GM12878 (cell line): Measurements from ENCODE around the gene CTR9. TPM values are rescaled to one million over a fixed set of nuclear protein-coding genes. Genes with fewer than 3 reads are reported as not detected.
A peak's percentile ranks its signal among the peaks of the same experiment; 100 is the strongest.

Source experiments
- ATAC-seq: fragments of 200-7000 bp; cut with Tn5 transposase; 3 replicates; pipeline ENCODE4 v1.9.1; 2020; ENCODE audit warnings: mild to moderate bottlenecking, moderate library complexity
- BruUV-seq: library from RNA; stranded (reverse); fragments of 400-500 nt; replicated peaks from 2 replicates; lab custom pipeline; 2021; lab: Mats Ljungman, UMichigan
- CTCF ChIA-PET: fragments of 300-600 bp; sonication (Branson Sonifier 250); formaldehyde crosslinking; extraction: SDS; loops from one replicate; lab custom pipeline; 2021; ENCODE audit warnings: inconsistent platforms; lab: Yijun Ruan, JAX
- POLR2A ChIA-PET: fragments of 350-600 bp; formaldehyde crosslinking; extraction: SDS; loops from one replicate; lab custom pipeline; 2021; ENCODE audit warnings: inconsistent platforms; lab: Charles Lee
- RAD21 ChIA-PET: fragments of 300-600 bp; sonication (Branson Sonifier 250); formaldehyde crosslinking; loops from one replicate; lab custom pipeline; 2023; ENCODE audit warnings: antibody characterized with exemption; ENCODE audit not compliant: unreplicated experiment; lab: Charles Lee
- SMC1A ChIA-PET: fragments of 300-600 bp; sonication (Branson Sonifier 250); formaldehyde crosslinking; loops from one replicate; lab custom pipeline; 2023; ENCODE audit not compliant: unreplicated experiment, uncharacterized antibody; lab: Charles Lee
- DNase-seq: peaks from one replicate; pipeline ENCODE4 v3.0.0-alpha.2; 2011; ENCODE audit warnings: low read depth, low spot score
- FAIRE-seq: peaks from 3 replicates; lab custom pipeline; 2011; peaks lifted over from hg19 to GRCh38; lab: Jason Lieb, UNC
- H2AFZ ChIP-seq: 2 replicates; pipeline ENCODE4 v1.6.0; 2011; ENCODE audit warnings: low read depth, low read length, control low read depth; ENCODE audit not compliant: control insufficient read depth
- H3K27ac ChIP-seq: 2 replicates; pipeline ENCODE4 v1.5.1; 2011; ENCODE audit warnings: control low read depth; ENCODE audit not compliant: control insufficient read depth, insufficient read depth
- H3K27me3 ChIP-seq, 2 experiments: replicated peaks in 1 of 2; 2 replicates each; pipeline versions ENCODE4 v1.6.0 to v1.6.1; 2011; ENCODE audit warnings: low read length in 1 of 2; ENCODE audit not compliant: control insufficient read depth in 2 of 2, insufficient read depth in 2 of 2
- H3K36me3 ChIP-seq, 2 experiments: 2 replicates each; pipeline ENCODE4 v1.5.1; 2011; ENCODE audit warnings: low read length in 1 of 2; ENCODE audit not compliant: control insufficient read depth in 2 of 2, insufficient read depth in 2 of 2
- H3K4me1 ChIP-seq: 2 replicates; pipeline ENCODE4 v1.6.1; 2011; ENCODE audit warnings: mild to moderate bottlenecking, low read length, moderate library complexity, mixed read lengths; ENCODE audit not compliant: control insufficient read depth, insufficient read depth
- H3K4me2 ChIP-seq: 2 replicates; pipeline ENCODE4 v1.6.0; 2011; ENCODE audit warnings: control low read depth; ENCODE audit not compliant: control insufficient read depth, insufficient read depth
- H3K4me3 ChIP-seq: fragments of 200-600 bp; sonication (generic); 2 replicates; pipeline ENCODE4 v1.5.1; 2016
- H3K79me2 ChIP-seq: 2 replicates; pipeline ENCODE4 v1.6.0; 2011; ENCODE audit warnings: low read length; ENCODE audit not compliant: control insufficient read depth, insufficient read depth
- H3K9ac ChIP-seq: 2 replicates; pipeline ENCODE4 v1.8.0; 2011; ENCODE audit warnings: low read length, control low read depth, mixed read lengths; ENCODE audit not compliant: control insufficient read depth, insufficient read depth
- H3K9me3 ChIP-seq: replicated peaks from 3 replicates; pipeline ENCODE4 v1.5.1; 2011; ENCODE audit warnings: mild to moderate bottlenecking, low read length; ENCODE audit not compliant: control insufficient read depth, insufficient read depth
- H4K20me1 ChIP-seq: 2 replicates; pipeline ENCODE4 v1.6.0; 2011; ENCODE audit not compliant: control insufficient read depth, insufficient read depth
- BACH1 ChIP-seq: fragments of 450-650 bp; IDR thresholded peaks from 2 replicates; pipeline ENCODE4 v1.6.1; 2017; ENCODE audit warnings: mild to moderate bottlenecking, borderline replicate concordance
- BHLHE40 ChIP-seq, 2 experiments: fragments of 450-650 bp in 1 of 2; IDR thresholded peaks; 2 replicates each; pipeline ENCODE4 v1.6.1; 2011 to 2017; ENCODE audit warnings: low read depth in 2 of 2, borderline replicate concordance in 1 of 2, improper control_type of control experiment in 1 of 2, low read length in 1 of 2, mild to moderate bottlenecking in 1 of 2
- EZH2 ChIP-seq: IDR thresholded peaks from 2 replicates; pipeline ENCODE4 v1.6.1; 2012; ENCODE audit warnings: low read depth, mild to moderate bottlenecking, control low read depth, inconsistent platforms, low read length, borderline replicate concordance; ENCODE audit not compliant: control insufficient read depth
- GATAD2B ChIP-seq: fragments of 450-650 bp; conservative IDR thresholded peaks from 2 replicates; pipeline ENCODE4 v1.6.1; 2017; ENCODE audit warnings: low read depth, mild to moderate bottlenecking, moderate library complexity
- LARP7 ChIP-seq: fragments of 450-650 bp; IDR thresholded peaks from 2 replicates; pipeline ENCODE4 v1.6.1; 2017; ENCODE audit warnings: mild to moderate bottlenecking
- MEF2B ChIP-seq: fragments of 450-650 bp; IDR thresholded peaks from 2 replicates; pipeline ENCODE4 v1.6.1; 2018; ENCODE audit warnings: mild to moderate bottlenecking, moderate library complexity; ENCODE audit not compliant: partially characterized antibody, poor library complexity, severe bottlenecking
- MYC ChIP-seq: IDR thresholded peaks from 2 replicates; pipeline ENCODE4 v1.6.1; 2011; ENCODE audit warnings: mild to moderate bottlenecking, low read length, moderate library complexity, inconsistent platforms; ENCODE audit not compliant: insufficient read depth, insufficient replicate concordance, insufficient read length, severe bottlenecking
- NFYA ChIP-seq: IDR thresholded peaks from 2 replicates; pipeline ENCODE4 v1.6.1; 2011; ENCODE audit warnings: low read depth, mild to moderate bottlenecking, low read length, improper control_type of control experiment, borderline replicate concordance
- PAX5 ChIP-seq: IDR thresholded peaks from 2 replicates; pipeline ENCODE4 v1.6.1; 2011; ENCODE audit warnings: low read depth, low read length, borderline replicate concordance
- POLR2A ChIP-seq: IDR thresholded peaks from 2 replicates; pipeline ENCODE4 v1.6.1; 2011; ENCODE audit warnings: low read depth, mild to moderate bottlenecking, low read length
- SIX5 ChIP-seq: IDR thresholded peaks from 2 replicates; pipeline ENCODE4 v1.6.1; 2011; ENCODE audit warnings: mild to moderate bottlenecking, low read depth, low read length, moderate library complexity; ENCODE audit not compliant: severe bottlenecking
- SMARCA5 ChIP-seq: fragments of 450-650 bp; IDR thresholded peaks from 2 replicates; pipeline ENCODE4 v1.6.1; 2017; ENCODE audit warnings: mild to moderate bottlenecking
- STAT1 ChIP-seq: fragments of 450-650 bp; conservative IDR thresholded peaks from 2 replicates; pipeline ENCODE4 v1.6.1; 2014; ENCODE audit warnings: antibody characterized with exemption, mild to moderate bottlenecking
- YY1 ChIP-seq: IDR thresholded peaks from 2 replicates; pipeline ENCODE4 v1.6.1; 2011; ENCODE audit warnings: low read depth, mild to moderate bottlenecking, low read length
- ZBED1 ChIP-seq: IDR thresholded peaks from 2 replicates; pipeline ENCODE4 v1.6.1; 2016; ENCODE audit warnings: borderline replicate concordance
- WGBS: methylation state at CpG from one replicate; pipeline ENCODE4 v1.1.6; 2016; ENCODE audit warnings: low lambda C conversion rate; ENCODE audit not compliant: insufficient replicate concordance, insufficient coverage; ENCODE audit errors: missing lambda C conversion rate; 5-methylcytosine and 5-hydroxymethylcytosine counted together
- in situ Hi-C: fragments of 300-500 bp; cut with MboI; formaldehyde crosslinking; loops from 9 replicates; pipeline ENCODE4 v1.14.3; 2018; ENCODE audit warnings: mixed read lengths
- intact Hi-C: fragments of 100-400 bp; cut with micrococcal nuclease; formaldehyde crosslinking; loops from one replicate; pipeline ENCODE4 v1.14.2; 2022; ENCODE audit not compliant: unreplicated experiment
- polyA plus RNA-seq, 11 experiments: library from polyadenylated mRNA; depleted of rRNA in 4 of 11; unstranded in 6 of 11; stranded (reverse) in 5 of 11; fragments of >200 nt; fragmentation: Nextera tagmentation in 4 of 11; fragmentation: Illumina TruSeq in 1 of 11; extraction: Ambion mirVana in 4 of 11; extraction: Trizol in 1 of 11; gene quantifications; 1 replicate in 1 of 11; 2 replicates in 10 of 11; pipeline versions ENCODE4 v1.2.1 to v1.2.3, GENCODE V29; 2011 to 2016; ENCODE audit warnings: inconsistent platforms in 2 of 11, missing spikeins in 2 of 11, low read depth in 1 of 11
- total RNA-seq, 4 experiments: library from RNA; depleted of rRNA in 3 of 4; stranded (reverse); fragments of >200 nt in 3 of 4; fragmentation: Illumina TruSeq in 1 of 4; extraction: Trizol in 1 of 4; gene quantifications; 2 replicates each; pipeline versions ENCODE4 v1.2.1 to v1.2.3, GENCODE V29; 2013 to 2021
- TF ChIP-seq, protein P1 (sequence below): fragments of 450-650 bp; IDR thresholded peaks from 2 replicates; pipeline ENCODE4 v1.6.1; 2016; ENCODE audit warnings: mild to moderate bottlenecking
- TF ChIP-seq, protein P2 (sequence below): fragments of 450-650 bp; formaldehyde crosslinking; IDR thresholded peaks from 2 replicates; pipeline ENCODE4 v1.5.0; 2022; ENCODE audit warnings: mild to moderate bottlenecking, missing genetic modification characterization

The CTR9 gene
- total and polyA plus RNA-seq, 10 of the 15 experiments (the other 5 are each of a cell fraction or from before 2014, with no cell fraction given), result 13.9 to 54.9 (median 28.9) TPM

- TF ChIP-seq, protein P1, sequence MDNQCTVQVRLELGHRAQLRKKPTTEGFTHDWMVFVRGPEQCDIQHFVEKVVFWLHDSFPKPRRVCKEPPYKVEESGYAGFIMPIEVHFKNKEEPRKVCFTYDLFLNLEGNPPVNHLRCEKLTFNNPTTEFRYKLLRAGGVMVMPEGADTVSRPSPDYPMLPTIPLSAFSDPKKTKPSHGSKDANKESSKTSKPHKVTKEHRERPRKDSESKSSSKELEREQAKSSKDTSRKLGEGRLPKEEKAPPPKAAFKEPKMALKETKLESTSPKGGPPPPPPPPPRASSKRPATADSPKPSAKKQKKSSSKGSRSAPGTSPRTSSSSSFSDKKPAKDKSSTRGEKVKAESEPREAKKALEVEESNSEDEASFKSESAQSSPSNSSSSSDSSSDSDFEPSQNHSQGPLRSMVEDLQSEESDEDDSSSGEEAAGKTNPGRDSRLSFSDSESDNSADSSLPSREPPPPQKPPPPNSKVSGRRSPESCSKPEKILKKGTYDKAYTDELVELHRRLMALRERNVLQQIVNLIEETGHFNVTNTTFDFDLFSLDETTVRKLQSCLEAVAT, result peak; percentile 13; the same call in 1 of the 2 replicates
- TF ChIP-seq ZBED1, result no peak
- no peak for TF ChIP-seq SMARCA5
- TF ChIP-seq PAX5, result no peak
- 0 out of 2 replicates have a peak, but pooled peaks have one; percentile 50 for TF ChIP-seq YY1
These were observed 56.6 kb downstream of the CTR9 start (continued) for GRCh38 chr11:10807493-10808234.

DNA sequence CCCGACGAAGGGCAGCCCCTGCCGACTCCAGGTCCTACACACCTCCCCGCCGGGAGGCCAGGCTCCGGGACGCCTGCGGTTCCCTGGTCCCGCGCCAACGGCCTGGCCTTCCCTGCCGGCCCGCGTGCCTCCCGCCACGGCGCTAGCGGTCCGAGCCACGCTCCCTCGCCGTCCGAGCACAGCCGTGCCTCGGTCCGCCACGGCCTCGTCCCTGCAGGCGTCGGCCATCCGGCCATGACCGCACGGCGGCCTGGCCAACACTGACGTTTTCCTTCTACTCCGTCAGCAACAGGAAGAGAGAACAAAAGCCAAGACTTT, 57.1 kb downstream of the CTR9 start:
- ChIA-PET SMC1A (interaction anchor here (0.7 to 4.2 kb wide), 7 partner anchors 12 to 87 kb away, joined by 3 to 31 read pairs (median 3); partner anchors contain the start of gene ZBED5), RAD21 (interaction anchor here (0.8 to 3.2 kb wide), 11 partner anchors 9 to 1035 kb away, joined by 3 to 32 read pairs (median 6); partner anchors contain the start of genes CTR9 and ZBED5), CTCF (interaction anchor here (0.6 to 3.1 kb wide), 6 partner anchors 12 to 1084 kb away, joined by 3 to 24 read pairs (median 4); partner anchors contain the start of gene ZBED5), POLR2A (interaction anchor here (0.6 to 4.3 kb wide), 16 partner anchors 8 to 1933 kb away, joined by 3 to 87 read pairs (median 5); partner anchors contain the start of genes CTR9 and ZBED5)
- in situ Hi-C loops (no loop called here), intact Hi-C loops (loop anchor here (5.0 kb wide), 2 partner anchors 56 to 1034 kb away; partner anchors contain the start of genes CTR9 and USP47)
- Histone ChIP-seq H3K27ac (peak overlapping the region; percentile 98), H3K36me3 (peaks cover 6 to 30% of the 10 kb centered on the region in 2 experiments), H3K4me1 (peaks cover 10% of the 10 kb centered on the region; the same call in 1 of the 2 replicates), H3K27me3 (no peaks in the 10 kb centered on the region), H4K20me1 (no peaks in the 10 kb centered on the region), H3K4me3 (peak overlapping the region; percentile 70), H2AFZ (peak overlapping the region; percentile 43), H3K4me2 (peak overlapping the region; percentile 11; the same call in 1 of the 2 replicates), H3K79me2 (peaks cover 48% of the 10 kb centered on the region), H3K9me3 (no peaks in the 10 kb centered on the region), H3K9ac (peak overlapping the region; percentile 98)
- no peak for FAIRE-seq
- 0% methylated on average over 20 of the region's 36 CpGs for WGBS
- BruUV-seq, result no TSS peak
- ATAC-seq, result no peak; the same call in 2 of the 3 replicates
- DNase-seq, result no peak
- TF ChIP-seq POLR2A, result peak; percentile 75
- TF ChIP-seq, protein P2, sequence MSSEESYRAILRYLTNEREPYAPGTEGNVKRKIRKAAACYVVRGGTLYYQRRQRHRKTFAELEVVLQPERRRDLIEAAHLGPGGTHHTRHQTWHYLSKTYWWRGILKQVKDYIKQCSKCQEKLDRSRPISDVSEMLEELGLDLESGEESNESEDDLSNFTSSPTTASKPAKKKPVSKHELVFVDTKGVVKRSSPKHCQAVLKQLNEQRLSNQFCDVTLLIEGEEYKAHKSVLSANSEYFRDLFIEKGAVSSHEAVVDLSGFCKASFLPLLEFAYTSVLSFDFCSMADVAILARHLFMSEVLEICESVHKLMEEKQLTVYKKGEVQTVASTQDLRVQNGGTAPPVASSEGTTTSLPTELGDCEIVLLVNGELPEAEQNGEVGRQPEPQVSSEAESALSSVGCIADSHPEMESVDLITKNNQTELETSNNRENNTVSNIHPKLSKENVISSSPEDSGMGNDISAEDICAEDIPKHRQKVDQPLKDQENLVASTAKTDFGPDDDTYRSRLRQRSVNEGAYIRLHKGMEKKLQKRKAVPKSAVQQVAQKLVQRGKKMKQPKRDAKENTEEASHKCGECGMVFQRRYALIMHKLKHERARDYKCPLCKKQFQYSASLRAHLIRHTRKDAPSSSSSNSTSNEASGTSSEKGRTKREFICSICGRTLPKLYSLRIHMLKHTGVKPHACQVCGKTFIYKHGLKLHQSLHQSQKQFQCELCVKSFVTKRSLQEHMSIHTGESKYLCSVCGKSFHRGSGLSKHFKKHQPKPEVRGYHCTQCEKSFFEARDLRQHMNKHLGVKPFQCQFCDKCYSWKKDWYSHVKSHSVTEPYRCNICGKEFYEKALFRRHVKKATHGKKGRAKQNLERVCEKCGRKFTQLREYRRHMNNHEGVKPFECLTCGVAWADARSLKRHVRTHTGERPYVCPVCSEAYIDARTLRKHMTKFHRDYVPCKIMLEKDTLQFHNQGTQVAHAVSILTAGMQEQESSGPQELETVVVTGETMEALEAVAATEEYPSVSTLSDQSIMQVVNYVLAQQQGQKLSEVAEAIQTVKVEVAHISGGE (CRISPR knock-in tag), result 0 out of 2 replicates have a peak, but pooled peaks have one; percentile 12
- no peak for TF ChIP-seq EZH2
- TF ChIP-seq MEF2B, result peak; percentile 24
- TF ChIP-seq GATAD2B, result peak; percentile 73; the same call in 1 of the 2 replicates
- no peak for TF ChIP-seq SIX5
- TF ChIP-seq LARP7, result peak; percentile 89
- no peak for TF ChIP-seq NFYA
- TF ChIP-seq MYC, result peak; percentile 16
- peak in 1 of 2 experiments; percentile 19; a peak in 1 of 4 replicates for TF ChIP-seq BHLHE40 (IDR thresholded peaks at IDR 0.05; ENCODE audit: borderline replicate concordance in 1 of 2, low read depth in 2 of 2, low read length in 1 of 2)
- TF ChIP-seq STAT1, result no peak
- peak; percentile 47 for TF ChIP-seq BACH1
